ENCODE data around the gene PPP2R5D.
A peak's percentile ranks its signal among the peaks of the same experiment; 100 is the strongest.
"Not testable (repeated sequence)": the region's sequence is repeated elsewhere in the genome, so short reads cannot be mapped to it uniquely, and the experiment has no call there.

Gene PPP2R5D

DNA sequence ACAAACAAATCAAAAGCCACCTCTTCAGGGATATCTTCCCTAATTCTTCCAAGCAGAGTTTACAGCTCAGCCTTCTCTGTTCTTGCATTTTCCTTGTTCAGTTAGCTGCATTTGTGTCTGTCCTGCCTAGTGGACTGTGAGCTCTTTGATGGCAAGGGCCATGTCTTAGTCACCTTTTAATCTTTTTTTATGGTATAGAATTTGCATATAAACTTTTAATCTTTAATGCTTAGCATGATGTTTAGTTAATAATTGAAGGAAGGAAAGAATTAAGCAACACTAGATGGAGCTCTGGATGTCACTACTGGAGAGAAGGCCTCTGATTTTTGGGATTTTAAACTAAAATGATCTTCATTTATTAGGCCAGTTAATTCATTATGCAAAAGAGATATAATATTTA is 12.1 kb downstream of the PPP2R5D start:
- DNase-seq, result no peak

DNA sequence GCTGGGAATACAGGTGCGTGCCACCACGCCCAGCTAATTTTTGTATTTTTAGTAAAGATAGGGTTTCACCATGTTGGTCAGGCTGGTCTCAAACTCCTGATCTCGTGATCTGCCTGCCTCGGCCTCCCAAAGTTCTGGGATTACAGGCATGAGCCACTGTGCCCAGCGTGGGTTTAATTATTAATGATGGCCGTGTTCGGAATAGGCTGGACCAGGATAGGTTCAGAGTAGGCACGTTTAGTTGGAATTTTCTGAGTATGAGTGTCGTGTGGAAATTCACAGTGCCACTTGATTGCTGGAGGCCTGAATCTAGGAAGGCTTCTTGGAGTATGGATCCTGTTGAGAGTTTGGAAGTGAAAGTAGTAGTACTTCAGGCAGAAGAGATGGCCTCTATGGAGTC is 13.8 kb downstream of the PPP2R5D start:
- DNase-seq, result not testable (repeated sequence)

DNA sequence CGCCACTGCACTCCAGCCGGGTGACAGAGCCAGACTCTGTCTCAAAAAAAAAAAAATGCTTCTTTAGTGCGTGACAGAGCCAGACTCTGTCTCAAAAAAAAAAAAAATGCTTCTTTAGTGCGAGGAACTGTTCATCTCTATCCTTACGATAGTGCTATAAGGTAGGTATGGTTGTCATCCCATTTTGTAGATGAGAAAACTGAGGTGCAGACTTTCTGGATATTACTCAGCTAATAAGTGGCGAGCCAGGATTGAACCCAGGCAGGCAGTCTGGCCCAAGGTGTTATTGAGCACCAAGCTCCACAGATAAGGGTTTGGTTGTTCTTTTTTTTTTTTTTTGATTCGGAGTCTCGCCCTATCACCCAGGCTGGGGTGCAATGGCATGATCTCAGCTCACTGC is 17.5 kb downstream of the PPP2R5D start:
- DNase-seq, result no peak

DNA sequence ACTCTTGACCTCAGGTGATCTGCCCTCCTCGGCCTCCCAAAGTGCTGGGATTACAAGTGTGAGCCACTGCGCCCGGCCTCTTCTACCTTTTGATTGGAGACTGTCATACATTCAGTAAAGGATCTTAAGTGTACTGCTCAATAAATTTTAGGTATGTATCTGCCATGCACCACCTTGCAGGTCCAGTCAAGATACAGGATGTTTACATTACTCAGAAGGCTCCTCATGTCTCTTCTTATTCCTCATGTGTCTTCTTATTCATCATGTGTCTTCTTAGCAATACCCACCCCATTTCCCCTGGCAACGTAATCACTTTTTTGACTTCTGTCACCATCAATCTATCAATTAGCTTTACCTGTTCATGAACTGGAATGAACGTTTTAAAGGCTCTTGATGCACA is 21.5 kb downstream of the PPP2R5D start:
- DNase-seq, result no peak

DNA sequence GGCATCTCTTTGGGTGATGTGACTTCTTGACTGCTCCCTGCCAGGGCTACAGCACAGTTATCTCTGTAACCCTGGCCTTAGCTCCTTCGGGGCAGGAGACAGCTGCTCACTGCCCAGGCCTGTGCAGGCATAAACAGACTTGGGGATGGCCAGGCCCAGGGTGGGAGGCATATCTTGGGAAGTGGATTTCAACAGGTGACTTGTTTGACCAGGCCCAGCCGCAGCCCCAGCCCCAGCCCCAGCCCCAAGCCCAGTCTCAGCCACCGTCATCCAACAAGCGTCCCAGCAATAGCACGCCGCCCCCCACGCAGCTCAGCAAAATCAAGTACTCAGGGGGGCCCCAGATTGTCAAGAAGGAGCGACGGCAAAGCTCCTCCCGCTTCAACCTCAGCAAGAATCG is 21.9 kb downstream of the PPP2R5D start:
- no peak for DNase-seq

DNA sequence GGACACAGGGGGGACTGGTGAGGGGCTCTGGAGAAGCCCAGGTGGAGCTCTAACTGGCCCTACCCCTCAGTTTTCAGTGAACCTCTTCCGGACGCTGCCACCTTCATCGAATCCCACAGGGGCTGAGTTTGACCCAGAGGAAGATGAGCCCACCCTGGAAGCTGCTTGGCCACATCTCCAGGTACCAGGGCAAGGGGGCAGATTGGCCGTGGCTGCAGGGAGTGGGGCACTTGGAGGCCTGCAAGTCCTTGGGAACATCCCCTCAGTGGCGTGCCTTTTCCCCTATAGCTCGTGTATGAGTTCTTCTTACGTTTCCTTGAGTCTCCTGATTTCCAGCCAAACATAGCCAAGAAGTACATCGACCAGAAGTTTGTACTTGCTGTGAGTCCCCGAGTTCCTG is 22.8 kb downstream of the PPP2R5D start:
- DNase-seq, result no peak

DNA sequence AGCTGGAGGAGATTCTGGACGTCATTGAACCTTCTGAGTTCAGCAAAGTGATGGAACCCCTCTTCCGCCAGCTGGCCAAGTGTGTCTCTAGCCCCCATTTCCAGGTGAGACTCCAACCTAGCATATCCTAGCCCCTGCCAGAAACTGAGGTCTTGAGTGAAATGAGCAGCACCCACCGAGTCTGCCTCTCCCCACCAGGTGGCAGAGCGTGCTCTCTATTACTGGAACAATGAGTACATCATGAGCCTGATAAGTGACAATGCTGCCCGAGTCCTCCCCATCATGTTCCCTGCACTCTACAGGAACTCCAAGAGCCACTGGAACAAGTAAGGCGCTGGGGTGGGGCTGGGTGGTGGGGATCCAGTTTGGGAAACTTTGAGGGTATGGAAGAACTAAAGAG is 24.8 kb downstream of the PPP2R5D start:
- peak; percentile 33 for DNase-seq

DNA sequence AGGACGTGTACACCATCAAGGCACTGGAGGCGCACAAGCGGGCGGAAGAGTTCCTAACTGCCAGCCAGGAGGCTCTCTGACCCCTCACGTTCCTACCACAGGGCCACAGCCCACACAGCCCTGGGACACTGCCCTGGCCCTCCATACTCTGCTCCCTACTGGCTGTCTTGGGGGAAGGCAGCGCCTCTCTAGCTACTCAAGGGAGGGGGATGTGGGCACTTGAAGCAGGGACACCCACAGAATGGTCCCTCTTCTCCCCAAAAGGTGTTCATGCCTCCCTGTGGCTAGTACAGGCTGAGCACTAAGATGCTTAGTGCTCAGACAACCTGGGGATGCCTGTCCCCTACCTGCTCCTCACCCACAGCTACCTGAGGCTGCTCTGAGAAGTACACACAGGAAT is 26.8 kb downstream of the PPP2R5D start:
- DNase-seq, result no peak

DNA sequence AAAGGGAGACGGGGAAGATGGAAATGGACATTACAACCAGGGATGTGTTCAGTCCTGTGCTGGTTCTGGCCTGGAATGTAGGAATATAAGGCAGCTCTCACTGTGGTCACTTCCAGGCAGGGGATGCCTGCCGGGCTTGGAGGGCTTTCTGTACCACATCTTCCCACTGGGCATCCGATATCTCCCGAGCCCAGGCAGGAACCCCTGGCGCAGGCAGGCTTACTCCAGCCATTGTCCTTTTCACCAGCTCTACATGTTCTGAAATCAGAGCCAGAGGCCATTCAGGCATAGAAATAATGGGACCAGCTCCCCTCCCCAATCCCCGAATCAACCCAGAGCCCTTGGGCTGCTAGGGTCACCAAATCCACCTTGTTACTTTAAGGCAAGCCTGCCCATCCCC is 28.0 kb downstream of the PPP2R5D start:
- no peak for DNase-seq

DNA sequence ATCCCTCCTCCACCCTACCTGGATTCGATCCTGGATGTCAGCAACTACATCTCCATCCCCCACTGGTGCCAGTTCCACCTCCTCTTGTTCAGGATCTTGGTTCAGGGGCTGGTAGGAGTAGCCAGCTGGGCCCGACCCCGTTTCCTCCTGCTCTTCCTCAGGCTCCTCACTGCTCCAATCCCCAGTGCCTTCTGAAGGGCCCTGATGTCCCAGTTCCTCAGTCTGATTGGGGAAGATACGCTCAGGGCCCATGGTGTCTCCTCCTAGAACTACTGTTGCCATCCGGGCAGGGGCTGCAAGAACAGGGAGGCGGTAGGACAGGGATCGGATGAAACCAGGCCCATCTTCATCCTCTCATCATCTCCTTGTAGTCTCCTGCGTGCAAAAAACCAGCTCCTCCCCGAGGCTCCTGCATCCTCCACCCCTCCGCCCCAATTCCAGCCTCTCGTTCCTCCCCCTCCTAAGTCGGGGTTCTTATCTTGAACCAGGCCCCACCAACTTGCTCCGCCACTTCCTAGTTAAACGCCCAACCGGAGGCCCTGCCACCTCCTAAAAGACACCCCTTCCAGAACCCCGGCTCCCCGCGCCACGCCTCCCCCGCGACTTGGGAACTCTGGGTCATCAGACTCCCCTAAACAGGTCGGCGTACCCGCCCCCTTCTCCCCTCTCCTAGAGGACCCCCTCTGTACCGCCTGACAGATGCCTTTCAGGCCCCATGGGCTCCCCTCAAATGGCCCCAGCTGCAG is 28.9 kb downstream of the PPP2R5D start:
- DNase-seq, result peak; percentile 13

DNA sequence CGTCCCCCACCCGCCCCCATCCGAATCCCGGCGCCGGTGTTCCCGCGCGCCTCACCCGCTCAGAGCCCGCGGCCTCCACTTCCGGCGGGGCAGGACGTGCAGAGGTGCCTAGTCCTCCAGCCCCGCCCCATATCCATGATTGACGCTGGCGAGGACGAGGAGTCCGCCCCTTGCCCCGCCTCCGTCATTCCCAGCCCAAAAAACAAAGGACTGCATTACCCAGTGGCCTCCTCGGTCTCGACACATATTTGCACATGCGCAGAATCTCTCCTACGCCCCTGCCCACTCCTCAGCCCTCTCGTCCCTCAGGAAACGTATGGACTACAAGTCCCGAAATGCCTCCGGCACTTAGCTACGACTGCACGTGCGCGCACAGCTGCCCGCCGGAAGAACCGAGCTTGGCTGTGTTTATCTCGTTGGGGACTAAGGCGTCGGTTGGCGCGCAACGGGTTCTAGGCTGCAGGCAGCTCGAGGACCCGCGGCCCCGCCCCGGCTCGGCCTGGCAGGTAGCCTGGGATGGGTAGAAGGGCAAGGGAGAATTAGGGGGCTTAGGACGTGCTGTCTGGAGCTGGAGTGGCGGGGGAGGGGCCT is 29.6 kb downstream of the PPP2R5D start, which contains the start of the genes KLHDC3 and MEA1:
Gene KLHDC3 (plus strand): TSS at position 407 of the 591 bp plus-strand sequence. CDS start 2,944 bp downstream, outside the sequence.
Gene MEA1 (minus strand): TSS at position 104 of the 591 bp plus-strand sequence. CDS start 133 bp downstream, outside the sequence.
- DNase-seq, result peak; percentile 100

DNA sequence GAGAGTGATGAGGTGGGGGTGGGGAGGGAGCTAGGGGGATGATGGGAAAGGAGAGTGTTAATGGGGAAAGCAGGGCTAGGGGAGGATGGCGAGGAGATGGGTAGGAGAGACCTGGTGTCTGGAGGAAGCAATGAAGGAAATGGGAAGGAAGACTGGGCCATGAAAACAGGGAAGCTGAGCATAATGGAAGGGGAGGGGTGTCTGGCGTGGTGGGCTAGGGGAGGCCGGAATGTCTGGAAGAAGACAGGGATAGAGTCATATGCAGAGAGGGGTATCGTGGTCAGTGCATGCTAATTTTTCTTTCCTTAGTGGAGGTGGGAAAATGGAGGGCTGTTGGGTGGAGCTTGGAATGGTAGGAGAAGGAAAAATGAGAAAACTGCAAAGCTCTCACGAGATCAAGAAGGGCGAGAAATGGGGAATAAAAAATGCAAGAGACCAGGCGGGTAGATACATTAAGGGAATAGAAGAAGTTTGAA is 30.1 kb downstream of the PPP2R5D start:
- DNase-seq, result peak; percentile 33

DNA sequence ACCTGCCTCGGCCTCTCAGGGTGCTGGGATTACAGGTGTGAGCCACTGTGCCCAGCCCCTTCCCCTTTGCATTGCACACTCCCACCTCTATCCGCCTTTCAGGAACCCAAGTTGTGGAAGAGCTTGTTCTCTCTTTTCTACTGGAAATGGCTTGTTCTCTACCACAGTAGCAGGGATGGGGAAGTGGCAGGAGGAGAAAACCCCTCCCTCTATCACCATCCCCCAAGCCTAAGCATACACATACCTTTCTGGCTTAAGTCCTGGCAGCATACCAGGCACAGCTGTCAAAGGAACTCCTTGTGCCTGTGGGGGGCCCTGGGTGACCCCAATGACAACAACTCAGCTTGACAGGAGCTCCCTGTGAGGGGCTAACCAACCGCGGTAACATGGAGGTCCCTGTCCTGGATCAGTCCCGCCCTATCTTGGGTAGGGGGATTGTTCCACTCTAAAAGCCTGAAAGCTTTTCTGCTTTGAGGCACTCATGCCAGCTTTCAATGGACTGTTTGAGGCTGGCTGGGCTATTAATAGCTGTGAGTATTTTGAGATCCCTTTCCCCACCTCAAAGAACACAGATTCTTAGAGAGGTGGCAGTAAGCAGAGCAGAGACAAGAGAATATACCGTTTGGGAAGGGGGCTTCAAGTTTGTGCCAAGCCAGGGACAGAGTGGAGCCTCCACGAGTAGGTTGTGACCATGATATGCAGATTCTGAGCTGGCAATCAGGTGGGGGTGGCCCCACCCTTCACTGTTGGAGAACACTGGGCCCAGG is 32.0 kb downstream of the PPP2R5D start:
- DNase-seq, result no peak

DNA sequence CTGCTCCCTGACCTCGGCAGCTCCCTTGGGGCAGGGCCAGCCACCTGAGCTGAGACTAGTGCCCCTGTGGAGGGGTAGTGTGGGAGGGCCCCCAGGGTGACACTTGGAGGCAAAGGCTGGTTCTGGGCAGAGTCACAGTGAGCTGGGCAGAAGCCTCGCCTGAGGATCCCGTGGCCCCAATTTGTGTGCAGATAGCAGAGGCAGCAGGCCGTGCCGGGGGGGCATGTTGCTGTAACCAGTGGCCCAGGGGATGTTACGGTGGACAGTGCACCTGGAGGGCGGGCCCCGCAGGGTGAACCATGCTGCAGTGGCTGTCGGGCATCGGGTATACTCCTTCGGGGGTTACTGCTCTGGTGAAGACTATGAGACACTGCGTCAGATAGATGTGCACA is 32.6 kb downstream of the PPP2R5D start:
- no peak for DNase-seq

DNA sequence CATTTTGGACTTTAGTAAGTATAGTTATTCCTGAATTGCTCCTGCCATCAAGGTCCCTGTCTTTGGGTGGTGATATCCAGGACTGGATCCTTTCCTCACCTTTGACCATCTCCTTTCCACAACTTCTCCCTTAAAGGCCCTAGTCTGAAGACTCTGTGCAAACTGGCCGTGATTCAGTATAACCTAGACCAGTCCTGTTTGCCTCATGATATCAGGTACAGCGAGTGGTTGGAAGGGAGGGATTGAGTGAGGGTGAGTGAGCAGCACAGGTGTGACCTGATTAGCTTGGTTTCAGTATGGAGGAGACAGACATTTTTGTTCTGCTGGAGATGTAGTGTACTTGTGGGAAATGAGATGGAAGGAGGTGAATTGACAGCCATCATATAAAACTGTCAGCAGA is 34.8 kb downstream of the PPP2R5D start:
- no peak for DNase-seq

DNA sequence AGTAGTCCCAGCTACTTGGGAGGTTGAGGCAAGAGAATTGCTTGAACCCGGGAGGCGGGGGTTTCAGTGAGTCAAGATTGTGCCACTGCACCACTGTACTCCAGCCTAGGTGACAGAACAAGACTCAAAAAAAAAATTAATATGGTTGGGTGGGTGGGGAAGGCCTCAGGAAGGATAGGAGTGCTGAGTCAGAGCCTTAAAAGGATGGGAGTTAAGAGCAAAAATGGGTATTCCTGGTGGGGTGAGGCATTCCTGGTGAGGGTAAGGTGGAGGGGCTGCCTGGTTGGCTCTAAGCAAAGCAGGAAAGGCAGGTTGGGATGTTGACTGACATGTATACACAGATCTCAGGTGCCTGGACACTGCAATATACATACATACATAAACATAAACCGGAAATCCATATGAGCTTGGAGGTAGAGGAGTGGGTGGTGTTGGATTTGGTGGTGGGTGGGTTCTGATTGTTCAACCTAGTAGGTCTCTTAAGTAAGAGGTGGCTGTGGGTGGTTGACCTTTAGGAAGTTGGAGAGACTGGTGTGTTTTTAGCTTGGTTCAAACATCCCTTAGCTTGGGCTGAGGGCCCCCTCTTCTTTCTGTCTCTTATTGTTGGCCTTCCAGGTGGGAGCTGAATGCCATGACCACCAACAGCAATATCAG is 35.8 kb downstream of the PPP2R5D start:
- no peak for DNase-seq

DNA sequence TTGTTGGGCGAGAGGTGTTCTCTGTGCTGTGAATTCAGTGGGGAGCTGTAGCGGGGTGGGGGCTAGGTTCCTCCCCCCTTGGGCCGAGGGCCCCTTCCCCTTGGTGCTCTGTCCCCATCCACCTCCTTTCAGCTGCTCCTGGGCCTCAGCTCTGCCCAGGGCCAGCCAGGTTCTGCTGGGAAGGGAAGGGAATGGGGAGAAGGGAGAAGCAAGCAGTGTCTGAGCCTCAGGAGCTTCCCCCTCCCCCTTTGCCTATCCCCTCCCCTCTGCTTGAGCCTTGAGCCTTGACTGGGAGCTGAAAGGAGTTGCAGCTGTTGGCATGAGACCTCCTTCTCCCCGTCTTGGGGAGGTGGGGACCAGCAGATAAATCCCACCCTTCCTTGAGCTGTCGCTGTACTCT is 36.5 kb downstream of the PPP2R5D start:
- no peak for DNase-seq

DNA sequence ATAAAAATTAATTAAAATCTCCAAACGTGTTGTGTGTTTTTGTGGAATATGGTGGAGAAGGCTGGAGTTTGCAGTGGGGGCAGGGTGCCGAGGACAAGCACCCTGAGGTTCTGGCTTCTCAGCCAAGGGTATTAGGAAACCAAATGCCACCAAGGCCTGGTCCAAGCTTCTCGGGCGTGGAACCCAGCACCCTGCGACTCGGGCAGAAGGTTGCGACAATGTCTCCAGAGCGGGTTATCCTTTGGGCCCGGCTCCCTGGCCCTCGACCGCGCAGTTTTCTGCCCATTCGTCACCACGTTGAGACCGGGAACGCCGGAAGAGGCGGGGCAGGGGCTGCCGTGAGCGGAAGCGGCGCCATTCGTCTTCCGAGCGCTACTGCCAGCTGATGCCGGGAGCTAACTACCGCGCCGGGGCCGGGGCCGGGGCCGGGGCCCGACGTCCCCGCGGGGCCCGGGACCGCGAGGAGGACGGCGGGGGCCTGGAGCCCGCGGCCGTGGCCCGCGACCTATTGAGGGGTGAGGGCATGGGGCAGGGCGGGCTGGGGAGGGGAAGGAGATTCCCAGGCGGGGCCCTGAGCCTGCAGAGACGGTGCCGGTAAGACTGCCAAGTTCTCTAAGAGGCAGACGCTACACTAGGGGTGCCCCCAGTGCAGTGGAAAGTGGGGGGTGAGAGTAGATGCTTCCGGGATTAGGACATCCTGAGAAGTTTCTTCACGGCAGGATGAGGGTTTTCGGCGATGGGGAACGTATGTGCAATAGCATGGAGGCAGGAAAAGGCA is 37.1 kb downstream of the PPP2R5D start, which contains the start of gene RRP36:
Gene RRP36 (plus strand): TSS at position 354 of the 778 bp plus-strand sequence. CDS start 32 bp downstream, at position 386.
- peak; percentile 71 for DNase-seq

DNA sequence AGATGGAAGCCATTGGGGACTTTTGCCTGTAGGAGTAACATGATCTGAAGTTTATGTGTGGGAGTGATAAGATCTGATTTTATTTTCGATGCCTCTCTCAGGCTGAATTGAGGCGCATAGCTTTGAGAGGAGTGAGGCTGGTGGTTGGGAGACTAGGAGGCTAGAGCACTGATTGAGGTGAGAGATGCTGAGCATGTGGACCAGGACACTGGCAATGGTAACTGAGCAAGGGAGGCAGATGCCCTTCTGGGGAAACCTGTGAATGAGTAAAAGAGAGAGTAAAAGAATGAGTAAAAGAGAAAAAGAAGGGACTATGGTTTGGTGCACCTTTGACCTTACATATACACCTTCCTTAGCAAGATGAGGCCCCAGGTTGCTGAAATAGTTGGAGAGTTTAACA is 40.1 kb downstream of the PPP2R5D start:
- no peak for DNase-seq

DNA sequence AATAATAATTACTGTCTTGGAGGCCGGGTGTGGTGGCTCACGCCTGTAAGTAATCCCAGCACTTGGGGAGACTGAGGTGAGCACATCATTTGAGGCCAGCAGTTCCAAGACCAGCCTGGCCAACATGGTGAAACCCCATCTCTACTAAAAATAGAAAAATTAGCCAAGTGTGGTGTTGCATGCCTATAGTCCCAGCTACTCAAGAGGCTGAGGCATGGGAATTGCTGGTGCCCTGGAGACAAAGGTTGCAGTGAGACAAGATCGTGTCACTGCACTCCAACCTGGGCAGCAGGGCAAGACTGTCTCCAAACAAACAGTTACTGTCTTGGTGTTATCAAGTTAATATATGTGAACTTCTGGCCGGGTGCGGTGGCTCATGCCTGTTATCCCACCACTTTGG is 42.0 kb downstream of the PPP2R5D start:
- no peak for DNase-seq

DNA sequence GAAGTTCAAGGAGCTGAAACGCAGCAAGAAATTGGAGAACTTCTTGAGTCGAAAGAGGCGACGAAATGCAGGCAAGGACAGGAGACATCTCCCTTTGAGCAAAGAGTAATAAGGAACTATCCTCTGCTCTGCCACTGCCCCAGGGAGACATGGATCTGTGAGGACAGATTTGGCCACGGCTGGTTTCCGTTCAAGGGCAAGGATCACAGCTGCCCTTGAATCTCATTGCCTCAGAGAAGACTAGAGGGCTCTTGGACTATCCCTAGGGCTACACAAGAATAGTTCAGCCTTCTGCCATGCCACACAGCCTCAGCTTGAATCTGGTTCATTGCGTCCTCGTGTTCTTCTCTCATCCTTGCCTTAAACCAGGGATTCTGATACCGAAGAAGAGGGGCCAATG is 44.8 kb downstream of the PPP2R5D start:
- no peak for DNase-seq

DNA sequence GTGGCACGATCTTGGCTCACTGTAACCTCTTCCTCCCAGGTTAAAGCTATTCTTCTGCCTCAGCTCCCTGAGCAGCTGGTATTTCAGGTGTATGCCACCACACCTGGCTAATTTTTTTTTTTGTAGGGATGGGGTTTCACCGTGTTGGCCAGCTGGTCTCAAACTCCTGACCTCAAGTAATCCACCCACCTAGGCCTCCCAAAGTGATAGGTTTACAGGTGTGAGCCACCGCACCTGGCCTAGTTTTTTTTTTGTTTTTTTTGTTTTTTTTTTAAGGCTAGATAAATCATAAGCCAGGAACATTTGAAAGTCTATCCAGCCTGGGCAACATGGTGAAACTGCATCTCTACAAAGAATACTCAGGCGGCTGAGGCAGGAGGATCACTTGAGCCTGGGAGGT is 48.0 kb downstream of the PPP2R5D start:
- DNase-seq, result no peak

All from fibroblast of skin of scalp (primary cell).